H1 (cell line): ENCODE data around the gene LYRM4.

Source experiments
- BCL11A ChIP-seq, 2 experiments: IDR thresholded peaks; one replicate each; pipeline ENCODE4 v1.6.1; 2011; ENCODE audit warnings: low read depth in 2 of 2, low read length in 2 of 2, mild to moderate bottlenecking in 2 of 2
- CEBPB ChIP-seq: IDR thresholded peaks from 2 replicates; pipeline ENCODE4 v1.6.1; 2012; ENCODE audit warnings: low read depth, low read length
- GTF2F1 ChIP-seq: IDR thresholded peaks from 2 replicates; pipeline ENCODE4 v1.6.1; 2012; ENCODE audit warnings: low read depth, low read length, improper control_type of control experiment, borderline replicate concordance
- JUN ChIP-seq: IDR thresholded peaks from 2 replicates; pipeline ENCODE4 v1.6.1; 2011; ENCODE audit warnings: low read depth, mild to moderate bottlenecking, improper control_type of control experiment, low read length
- MAFK ChIP-seq: IDR thresholded peaks from 2 replicates; pipeline ENCODE4 v1.6.1; 2012; ENCODE audit warnings: low read depth, mild to moderate bottlenecking, improper control_type of control experiment, low read length
- NRF1 ChIP-seq: IDR thresholded peaks from 2 replicates; pipeline ENCODE4 v1.6.1; 2011; ENCODE audit warnings: mild to moderate bottlenecking, low read depth, low read length, improper control_type of control experiment
- POLR2A ChIP-seq, 2 experiments: IDR thresholded peaks; 1 replicate in 1 of 2; 2 replicates in 1 of 2; pipeline ENCODE4 v1.6.1; 2011; ENCODE audit warnings: low read depth in 2 of 2, low read length in 2 of 2, mild to moderate bottlenecking in 2 of 2; ENCODE audit errors: control extremely low read depth in 1 of 2
- RAD21 ChIP-seq, 2 experiments: IDR thresholded peaks in 1 of 2; conservative IDR thresholded peaks in 1 of 2; 2 replicates each; pipeline ENCODE4 v1.6.1; 2011; ENCODE audit warnings: low read depth in 2 of 2, low read length in 2 of 2, improper control_type of control experiment in 1 of 2, inconsistent platforms in 1 of 2, mild to moderate bottlenecking in 1 of 2, moderate library complexity in 1 of 2
- RBBP5 ChIP-seq: IDR thresholded peaks from 2 replicates; pipeline ENCODE4 v1.7.1; 2012; ENCODE audit warnings: low read depth, mild to moderate bottlenecking, inconsistent platforms, low read length, moderate library complexity, borderline replicate concordance
- SUZ12 ChIP-seq: fragments of 200-600 bp; sonication (generic); IDR thresholded peaks from 2 replicates; pipeline ENCODE4 v1.6.1; 2012; ENCODE audit warnings: mild to moderate bottlenecking, inconsistent platforms, low read length, moderate library complexity, mixed read lengths
- TCF12 ChIP-seq: IDR thresholded peaks from 2 replicates; pipeline ENCODE4 v1.6.1; 2011; ENCODE audit warnings: low read depth, mild to moderate bottlenecking, low read length
- TF ChIP-seq, protein P1 (sequence below), 3 experiments: IDR thresholded peaks; 1 replicate in 2 of 3; 2 replicates in 1 of 3; pipeline versions ENCODE4 v1.5.1 to v1.6.1; 2011; ENCODE audit warnings: low read length in 3 of 3, mild to moderate bottlenecking in 3 of 3, inconsistent platforms in 2 of 3, low read depth in 1 of 3, moderate library complexity in 1 of 3; ENCODE audit not compliant: insufficient read depth in 1 of 3; ENCODE audit errors: control extremely low read depth in 1 of 3
- TF ChIP-seq, protein P2 (sequence below): IDR thresholded peaks from 2 replicates; pipeline ENCODE4 v1.6.1; 2012; ENCODE audit warnings: inconsistent platforms

DNA sequence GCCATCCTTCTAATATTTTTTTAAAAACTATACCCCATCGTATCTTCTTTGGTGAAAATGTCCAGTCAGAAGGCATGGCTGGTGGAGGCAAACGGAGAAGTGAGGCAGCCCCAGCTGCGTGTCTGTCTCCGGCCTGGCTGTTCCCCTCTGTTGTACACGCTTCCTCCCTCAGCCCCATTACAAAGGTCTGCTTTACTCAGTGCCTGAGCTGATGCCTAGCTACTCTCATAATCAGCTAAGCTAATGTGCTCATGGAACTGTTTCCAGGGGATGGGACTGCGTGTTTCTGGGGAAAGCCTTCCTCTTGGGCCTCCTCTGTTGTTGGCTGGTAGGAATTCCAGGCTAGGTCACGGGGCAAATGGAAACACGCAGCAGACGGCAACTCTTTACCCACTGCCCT, 108.3 kb downstream of the LYRM4 start:
- TF ChIP-seq POLR2A (IDR thresholded peaks at IDR 0.05; ENCODE audit: control extremely low read depth in 1 of 2, low read depth in 2 of 2, low read length in 2 of 2), result no peak
- TF ChIP-seq, protein P1, sequence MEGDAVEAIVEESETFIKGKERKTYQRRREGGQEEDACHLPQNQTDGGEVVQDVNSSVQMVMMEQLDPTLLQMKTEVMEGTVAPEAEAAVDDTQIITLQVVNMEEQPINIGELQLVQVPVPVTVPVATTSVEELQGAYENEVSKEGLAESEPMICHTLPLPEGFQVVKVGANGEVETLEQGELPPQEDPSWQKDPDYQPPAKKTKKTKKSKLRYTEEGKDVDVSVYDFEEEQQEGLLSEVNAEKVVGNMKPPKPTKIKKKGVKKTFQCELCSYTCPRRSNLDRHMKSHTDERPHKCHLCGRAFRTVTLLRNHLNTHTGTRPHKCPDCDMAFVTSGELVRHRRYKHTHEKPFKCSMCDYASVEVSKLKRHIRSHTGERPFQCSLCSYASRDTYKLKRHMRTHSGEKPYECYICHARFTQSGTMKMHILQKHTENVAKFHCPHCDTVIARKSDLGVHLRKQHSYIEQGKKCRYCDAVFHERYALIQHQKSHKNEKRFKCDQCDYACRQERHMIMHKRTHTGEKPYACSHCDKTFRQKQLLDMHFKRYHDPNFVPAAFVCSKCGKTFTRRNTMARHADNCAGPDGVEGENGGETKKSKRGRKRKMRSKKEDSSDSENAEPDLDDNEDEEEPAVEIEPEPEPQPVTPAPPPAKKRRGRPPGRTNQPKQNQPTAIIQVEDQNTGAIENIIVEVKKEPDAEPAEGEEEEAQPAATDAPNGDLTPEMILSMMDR (IDR thresholded peaks at IDR 0.05; ENCODE audit: control extremely low read depth in 1 of 3, insufficient read depth in 1 of 3, low read depth in 1 of 3, low read length in 3 of 3), result no peak
- TF ChIP-seq, protein P2, sequence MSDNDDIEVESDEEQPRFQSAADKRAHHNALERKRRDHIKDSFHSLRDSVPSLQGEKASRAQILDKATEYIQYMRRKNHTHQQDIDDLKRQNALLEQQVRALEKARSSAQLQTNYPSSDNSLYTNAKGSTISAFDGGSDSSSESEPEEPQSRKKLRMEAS, result no peak
- no peak for TF ChIP-seq RBBP5
- no peak for TF ChIP-seq NRF1
- TF ChIP-seq JUN, result no peak
- no peak for TF ChIP-seq MAFK
- TF ChIP-seq CEBPB, result no peak
- no peak for TF ChIP-seq SUZ12
- no peak for TF ChIP-seq RAD21 (IDR thresholded peaks at IDR 0.05 in 1 of 2, conservative IDR thresholded peaks at IDR 0.05 in 1 of 2; ENCODE audit: low read depth in 2 of 2, low read length in 2 of 2)
- TF ChIP-seq TCF12, result no peak
- TF ChIP-seq BCL11A (IDR thresholded peaks at IDR 0.05; ENCODE audit: low read depth in 2 of 2, low read length in 2 of 2), result no peak
- no peak for TF ChIP-seq GTF2F1
